Fibroblast of lung (primary cell): ENCODE data around the gene DLG2. TPM values are rescaled to one million over a fixed set of nuclear protein-coding genes. Genes with fewer than 3 reads are reported as not detected.

Source experiments
- DNase-seq, 2 donors: peaks; one replicate each; pipeline versions ENCODE4 v3.0.0 to v3.0.0-alpha.2; 2010; ENCODE audit warnings: low read depth in 2 of 2
- H2AFZ ChIP-seq: 2 replicates; pipeline ENCODE4 v1.5.1; 2012; ENCODE audit warnings: low read length, control low read depth, inconsistent platforms
- H3K27ac ChIP-seq: 2 replicates; pipeline ENCODE4 v1.5.1; 2011; ENCODE audit warnings: low read length, control low read depth; ENCODE audit not compliant: insufficient read depth
- H3K27me3 ChIP-seq: 2 replicates; pipeline ENCODE4 v1.5.1; 2011; ENCODE audit warnings: mild to moderate bottlenecking, low read length; ENCODE audit not compliant: control insufficient read depth, insufficient read depth
- H3K36me3 ChIP-seq: 2 replicates; pipeline ENCODE4 v1.5.1; 2011; ENCODE audit warnings: low read length; ENCODE audit not compliant: control insufficient read depth, insufficient read depth
- H3K4me1 ChIP-seq: 2 replicates; pipeline ENCODE4 v1.5.1; 2011; ENCODE audit warnings: low read length; ENCODE audit not compliant: control insufficient read depth, insufficient read depth; ENCODE audit errors: extremely low read depth
- H3K4me2 ChIP-seq: 2 replicates; pipeline ENCODE4 v1.5.1; 2011; ENCODE audit warnings: low read length, control low read depth; ENCODE audit not compliant: insufficient read depth; ENCODE audit errors: extremely low read depth
- H3K4me3 ChIP-seq, 4 experiments: fragments of 200-600 bp in 1 of 4; sonication (generic) in 1 of 4; replicated peaks in 1 of 4; 2 replicates each; pipeline ENCODE4 v1.5.1; 2011 to 2016; ENCODE audit warnings: low read length in 4 of 4, low read depth in 3 of 4, mild to moderate bottlenecking in 3 of 4, control low read depth in 2 of 4, inconsistent platforms in 1 of 4, mixed read lengths in 1 of 4; ENCODE audit not compliant: insufficient read depth in 1 of 4; ENCODE audit errors: control extremely low read depth in 1 of 4
- H3K79me2 ChIP-seq: 2 replicates; pipeline ENCODE4 v1.5.1; 2012; ENCODE audit warnings: mild to moderate bottlenecking, low read length, inconsistent platforms; ENCODE audit not compliant: control insufficient read depth, insufficient read depth
- H3K9ac ChIP-seq: 2 replicates; pipeline ENCODE4 v1.5.1; 2011; ENCODE audit warnings: mild to moderate bottlenecking, low read length, control low read depth; ENCODE audit not compliant: insufficient read depth
- H3K9me3 ChIP-seq: 2 replicates; pipeline ENCODE4 v1.5.1; 2012; ENCODE audit warnings: low read depth, low read length; ENCODE audit not compliant: control insufficient read depth, insufficient read depth
- H4K20me1 ChIP-seq: 2 replicates; pipeline ENCODE4 v1.5.1; 2011; ENCODE audit warnings: low read length; ENCODE audit not compliant: control insufficient read depth, insufficient read depth; ENCODE audit errors: extremely low read depth
- CTCF ChIP-seq, 2 donors: IDR thresholded peaks in 1 of 2; conservative IDR thresholded peaks in 1 of 2; 1 replicate in 1 of 2; 2 replicates in 1 of 2; pipeline ENCODE4 v1.5.1; 2011 to 2012; ENCODE audit warnings: low read length in 2 of 2, control low read depth in 1 of 2, inconsistent platforms in 1 of 2, low read depth in 1 of 2, mild to moderate bottlenecking in 1 of 2
- EZH2 ChIP-seq: IDR thresholded peaks from 2 replicates; pipeline ENCODE4 v1.5.1; 2012; ENCODE audit warnings: low read length, control low read depth, mild to moderate bottlenecking; ENCODE audit errors: missing control alignments
- polyA plus RNA-seq, 2 donors: library from polyadenylated mRNA; depleted of rRNA in 1 of 2; stranded (reverse) in 1 of 2; unstranded in 1 of 2; fragments of >200 nt; gene quantifications; 2 replicates each; pipeline ENCODE4 v1.2.1, GENCODE V29; 2011 to 2012; ENCODE audit warnings: missing spikeins in 1 of 2
- total RNA-seq: library from RNA; depleted of rRNA; stranded (reverse); fragments of >200 nt; gene quantifications from 2 replicates; pipeline ENCODE4 v1.2.1, GENCODE V29; 2014

Gene DLG2
- total and polyA plus RNA-seq, 2 donors (not counting 1 experiment from before 2014, with no cell fraction given), result 0.77 to 2.3 TPM

GRCh38 chr11:85196968-85197367 lies 430.2 kb downstream of the DLG2 start:
- H3K27ac ChIP-seq, result no peak overlapping the region
- no peak for DNase-seq
- no peaks in the 10 kb centered on the region for H3K27me3 ChIP-seq
- no peak overlapping the region for H3K4me3 ChIP-seq
- H3K36me3 ChIP-seq, result no peaks in the 10 kb centered on the region
- TF ChIP-seq CTCF (conservative IDR thresholded peaks at IDR 0.05 in 1 of 2, IDR thresholded peaks at IDR 0.05 in 1 of 2; ENCODE audit: low read depth in 1 of 2, low read length in 2 of 2) (no peak), EZH2 (no peak)
- H3K9ac ChIP-seq, result no peak overlapping the region
- H4K20me1 ChIP-seq, result no peaks in the 10 kb centered on the region
- no peaks in the 10 kb centered on the region for H3K79me2 ChIP-seq
- H3K4me2 ChIP-seq, result no peak overlapping the region
- no peaks in the 10 kb centered on the region for H3K9me3 ChIP-seq
- H3K4me1 ChIP-seq, result no peaks in the 10 kb centered on the region
- H2AFZ ChIP-seq, result no peak overlapping the region

- no peaks in the 10 kb centered on the region for H3K9me3 ChIP-seq
- no peak overlapping the region for H3K4me2 ChIP-seq
- no peaks in the 10 kb centered on the region for H4K20me1 ChIP-seq
- H3K27ac ChIP-seq, result no peak overlapping the region
- H3K36me3 ChIP-seq, result no peaks in the 10 kb centered on the region
- H3K27me3 ChIP-seq, result no peaks in the 10 kb centered on the region
- no peak overlapping the region for H2AFZ ChIP-seq
- TF ChIP-seq EZH2 (no peak), CTCF (conservative IDR thresholded peaks at IDR 0.05 in 1 of 2, IDR thresholded peaks at IDR 0.05 in 1 of 2; ENCODE audit: low read depth in 1 of 2, low read length in 2 of 2) (no peak)
- H3K9ac ChIP-seq, result no peak overlapping the region
- H3K79me2 ChIP-seq, result no peaks in the 10 kb centered on the region
- no peak overlapping the region for H3K4me3 ChIP-seq
- no peak for DNase-seq
- H3K4me1 ChIP-seq, result no peaks in the 10 kb centered on the region
These were observed 431.2 kb downstream of the DLG2 start for GRCh38 chr11:85195934-85196333.

GRCh38 chr11:85187992-85188391 lies 439.2 kb downstream of the DLG2 start:
- no peak overlapping the region for H3K9ac ChIP-seq
- no peaks in the 10 kb centered on the region for H4K20me1 ChIP-seq
- DNase-seq, result peak in 1 of 2 donors; percentile 3
- H3K27ac ChIP-seq, result no peak overlapping the region
- H3K4me1 ChIP-seq, result no peaks in the 10 kb centered on the region
- H3K9me3 ChIP-seq, result no peaks in the 10 kb centered on the region
- no peaks in the 10 kb centered on the region for H3K79me2 ChIP-seq
- H3K4me3 ChIP-seq, result no peak overlapping the region
- H2AFZ ChIP-seq, result no peak overlapping the region
- H3K27me3 ChIP-seq, result no peaks in the 10 kb centered on the region
- TF ChIP-seq EZH2 (no peak), CTCF (conservative IDR thresholded peaks at IDR 0.05 in 1 of 2, IDR thresholded peaks at IDR 0.05 in 1 of 2; ENCODE audit: low read depth in 1 of 2, low read length in 2 of 2) (no peak)
- no peaks in the 10 kb centered on the region for H3K36me3 ChIP-seq
- H3K4me2 ChIP-seq, result no peak overlapping the region
